Stomach (tissue), 9 donors: ENCODE measurements around the gene AEBP2. TPM values are rescaled to one million over a fixed set of nuclear protein-coding genes. Genes with fewer than 3 reads are reported as not detected.

Experiments used
- DNase-seq, 2 donors: peaks; one replicate each; pipeline versions ENCODE4 v3.0.0 to v3.0.0-alpha.2; 2013 to 2019
- H3K27ac ChIP-seq, 5 donors: fragments of 200-600 bp in 4 of 5; sonication (generic) in 4 of 5; one replicate each; pipeline ENCODE4 v1.5.1; 2013 to 2019; ENCODE audit warnings: mild to moderate bottlenecking in 1 of 5, moderate library complexity in 1 of 5
- H3K27me3 ChIP-seq, 3 donors: fragments of 200-600 bp; sonication (generic); one replicate each; pipeline ENCODE4 v1.5.1; 2017 to 2019; ENCODE audit warnings: mixed run types in 1 of 3
- H3K36me3 ChIP-seq, 4 donors: fragments of 200-600 bp; sonication (generic); 1 replicate in 3 of 4; 2 replicates in 1 of 4; pipeline ENCODE4 v1.5.1; 2016 to 2019
- H3K4me1 ChIP-seq, 4 donors: fragments of 200-600 bp; sonication (generic); one replicate each; pipeline ENCODE4 v1.5.1; 2016 to 2019
- H3K4me3 ChIP-seq, 4 donors: fragments of 200-600 bp; sonication (generic) in 3 of 4; one replicate each; pipeline ENCODE4 v1.5.1; 2016 to 2019; ENCODE audit warnings: mild to moderate bottlenecking in 1 of 4
- H3K9me3 ChIP-seq, 4 donors: fragments of 200-600 bp; sonication (generic); one replicate each; pipeline ENCODE4 v1.5.1; 2016 to 2019
- CTCF ChIP-seq, 7 experiments: fragments of 450-650 bp in 4 of 7; fragments of 200-600 bp in 3 of 7; sonication (generic) in 3 of 7; IDR thresholded peaks; one replicate each; pipeline ENCODE4 v1.5.1; 2016 to 2019; ENCODE audit warnings: antibody characterized with exemption in 7 of 7, control low read depth in 2 of 7, mild to moderate bottlenecking in 1 of 7
- EP300 ChIP-seq: sonication (generic); formaldehyde crosslinking; IDR thresholded peaks from one replicate; pipeline ENCODE4 v1.6.1; 2017; ENCODE audit warnings: antibody characterized with exemption
- POLR2A ChIP-seq, 4 donors: fragments of 450-650 bp; IDR thresholded peaks; one replicate each; pipeline ENCODE4 v1.6.1; 2016; ENCODE audit warnings: antibody characterized with exemption in 4 of 4, control low read depth in 2 of 4, mild to moderate bottlenecking in 1 of 4, moderate library complexity in 1 of 4
- POLR2AphosphoS5 ChIP-seq, 3 donors: sonication (generic); formaldehyde crosslinking; IDR thresholded peaks; one replicate each; pipeline ENCODE4 v1.6.1; 2016; ENCODE audit warnings: antibody characterized with exemption in 3 of 3
- whole genome bisulfite sequencing, 5 donors: extraction: QIAGEN DNeasy Blood & Tissue Kit in 3 of 5; methylation state at CpG; one replicate each; pipeline versions ENCODE4 v1.1.5 to v1.1.7; 2013 to 2018; 5-methylcytosine and 5-hydroxymethylcytosine counted together
- intact Hi-C: fragments of 100-400 bp; cut with DNase I; formaldehyde crosslinking; loops from one replicate; pipeline ENCODE4 v1.15.1; 2023; ENCODE audit warnings: low total_unique reads
- polyA plus RNA-seq, 3 donors: library from polyadenylated mRNA; stranded (reverse); fragments of 200-250 nt; gene quantifications; one replicate each; pipeline ENCODE4 v1.2.3, GENCODE V29; 2013
- total RNA-seq, 5 donors: library from RNA; depleted of rRNA; stranded (reverse); fragments of >200 nt; gene quantifications; one replicate each; pipeline versions ENCODE4 v1.1.0 to v1.2.3, GENCODE V29; 2014 to 2016
- donor health status: healthy with polysubstance abuse.
- donor health status: Bipolar disorder and iron deficiency.
- donor health status: healthy.

The AEBP2 gene
- total and polyA plus RNA-seq, 8 donors = 8.6 to 51.8 (median 24.3) TPM

GRCh38 chr12:19430988-19431387 lies 8.3 kb upstream of the AEBP2 start:
- peaks cover 0 to 3% (median 0%) of the 10 kb centered on the region in 4 donors for H3K9me3 ChIP-seq
- H3K27me3 ChIP-seq = no peaks in the 10 kb centered on the region
- no peak for TF ChIP-seq EP300
- TF ChIP-seq CTCF (IDR thresholded peaks at IDR 0.05) = no peak
- no peak for TF ChIP-seq POLR2AphosphoS5 (IDR thresholded peaks at IDR 0.05)
- no peak for TF ChIP-seq POLR2A (IDR thresholded peaks at IDR 0.05)
- DNase-seq = peak in 1 of 2 donors; percentile 34
- no peaks in the 10 kb centered on the region for H3K36me3 ChIP-seq
- H3K4me1 ChIP-seq = no peaks in the 10 kb centered on the region
- no peak overlapping the region for H3K27ac ChIP-seq
- intact Hi-C loops = no loop called here
- no peak overlapping the region for H3K4me3 ChIP-seq

- Histone ChIP-seq H3K4me3 (no peak overlapping the region), H3K27ac (no peak overlapping the region), H3K9me3 (no peaks in the 10 kb centered on the region), H3K27me3 (no peaks in the 10 kb centered on the region), H3K36me3 (no peaks in the 10 kb centered on the region), H3K4me1 (no peaks in the 10 kb centered on the region)
- DNase-seq = peak in 1 of 2 donors; percentile 48
- TF ChIP-seq EP300 = no peak
- TF ChIP-seq POLR2A (IDR thresholded peaks at IDR 0.05) = no peak
- no peak for TF ChIP-seq CTCF (IDR thresholded peaks at IDR 0.05)
- no peak for TF ChIP-seq POLR2AphosphoS5 (IDR thresholded peaks at IDR 0.05)
- intact Hi-C loops = no loop called here
- WGBS, 5 donors = 64 to 76% (median 72%) methylated on average over 5 of the region's 5 CpGs
These were observed 7.6 kb upstream of the AEBP2 start for GRCh38 chr12:19431407-19432308.

GRCh38 chr12:19432309-19433170 lies 6.8 kb upstream of the AEBP2 start:
- Histone ChIP-seq H3K27ac (no peak overlapping the region), H3K36me3 (no peaks in the 10 kb centered on the region), H3K4me1 (no peaks in the 10 kb centered on the region), H3K4me3 (no peak overlapping the region), H3K9me3 (no peaks in the 10 kb centered on the region), H3K27me3 (no peaks in the 10 kb centered on the region)
- intact Hi-C loops = no loop called here
- DNase-seq = no peak
- no peak for TF ChIP-seq EP300
- no peak for TF ChIP-seq POLR2AphosphoS5 (IDR thresholded peaks at IDR 0.05)
- no peak for TF ChIP-seq CTCF (IDR thresholded peaks at IDR 0.05)
- no peak for TF ChIP-seq POLR2A (IDR thresholded peaks at IDR 0.05)
- WGBS, 5 donors = 90 to 95% (median 92%) methylated on average over 9 of the region's 9 CpGs

GRCh38 chr12:19434538-19434937 lies 4.8 kb upstream of the AEBP2 start:
- H3K27me3 ChIP-seq = no peaks in the 10 kb centered on the region
- 65 to 84% (median 73%) methylated on average over 3 of the region's 3 CpGs for WGBS, 5 donors

More at GRCh38 chr12:19434538-19434937, 4.8 kb upstream of the AEBP2 start:
- Histone ChIP-seq H3K4me3 (no peak overlapping the region), H3K9me3 (no peaks in the 10 kb centered on the region), H3K27ac (no peak overlapping the region), H3K4me1 (peaks cover 0 to 3% (median 0%) of the 10 kb centered on the region in 4 donors), H3K36me3 (no peaks in the 10 kb centered on the region)
- intact Hi-C loops = no loop called here
- DNase-seq = no peak
- TF ChIP-seq POLR2AphosphoS5 (IDR thresholded peaks at IDR 0.05) = no peak
- no peak for TF ChIP-seq POLR2A (IDR thresholded peaks at IDR 0.05)
- no peak for TF ChIP-seq CTCF (IDR thresholded peaks at IDR 0.05)
- TF ChIP-seq EP300 = no peak
